Measurements from ENCODE around the gene SNAPC1.

SNAPC1 gene

DNA sequence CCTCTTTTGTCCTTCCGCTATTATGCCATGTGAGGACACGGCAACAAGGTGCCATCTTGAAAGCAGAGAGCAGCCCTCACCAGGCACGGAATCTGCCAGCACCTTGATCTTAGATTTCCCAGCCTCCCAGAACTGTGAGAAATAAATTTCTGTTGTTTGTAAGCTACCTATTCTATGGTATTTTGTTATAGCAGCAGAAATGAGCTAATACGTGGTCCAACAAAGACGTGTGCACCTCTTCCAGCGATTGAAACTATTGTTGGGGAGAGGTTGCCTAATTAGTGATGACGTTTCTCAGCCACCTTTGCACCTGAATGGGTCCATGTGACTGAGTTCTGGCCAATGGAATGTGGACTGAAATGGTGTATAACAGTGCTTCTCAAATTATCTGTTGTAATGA lies 2.3 kb upstream of the SNAPC1 start:
- TF ChIP-seq, protein P1, sequence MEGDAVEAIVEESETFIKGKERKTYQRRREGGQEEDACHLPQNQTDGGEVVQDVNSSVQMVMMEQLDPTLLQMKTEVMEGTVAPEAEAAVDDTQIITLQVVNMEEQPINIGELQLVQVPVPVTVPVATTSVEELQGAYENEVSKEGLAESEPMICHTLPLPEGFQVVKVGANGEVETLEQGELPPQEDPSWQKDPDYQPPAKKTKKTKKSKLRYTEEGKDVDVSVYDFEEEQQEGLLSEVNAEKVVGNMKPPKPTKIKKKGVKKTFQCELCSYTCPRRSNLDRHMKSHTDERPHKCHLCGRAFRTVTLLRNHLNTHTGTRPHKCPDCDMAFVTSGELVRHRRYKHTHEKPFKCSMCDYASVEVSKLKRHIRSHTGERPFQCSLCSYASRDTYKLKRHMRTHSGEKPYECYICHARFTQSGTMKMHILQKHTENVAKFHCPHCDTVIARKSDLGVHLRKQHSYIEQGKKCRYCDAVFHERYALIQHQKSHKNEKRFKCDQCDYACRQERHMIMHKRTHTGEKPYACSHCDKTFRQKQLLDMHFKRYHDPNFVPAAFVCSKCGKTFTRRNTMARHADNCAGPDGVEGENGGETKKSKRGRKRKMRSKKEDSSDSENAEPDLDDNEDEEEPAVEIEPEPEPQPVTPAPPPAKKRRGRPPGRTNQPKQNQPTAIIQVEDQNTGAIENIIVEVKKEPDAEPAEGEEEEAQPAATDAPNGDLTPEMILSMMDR (IDR thresholded peaks at IDR 0.05; ENCODE audit: low read depth, low read length), result no peak
- no peak overlapping the region for H3K4me3 ChIP-seq (ENCODE audit: low read depth, low read length)

DNA sequence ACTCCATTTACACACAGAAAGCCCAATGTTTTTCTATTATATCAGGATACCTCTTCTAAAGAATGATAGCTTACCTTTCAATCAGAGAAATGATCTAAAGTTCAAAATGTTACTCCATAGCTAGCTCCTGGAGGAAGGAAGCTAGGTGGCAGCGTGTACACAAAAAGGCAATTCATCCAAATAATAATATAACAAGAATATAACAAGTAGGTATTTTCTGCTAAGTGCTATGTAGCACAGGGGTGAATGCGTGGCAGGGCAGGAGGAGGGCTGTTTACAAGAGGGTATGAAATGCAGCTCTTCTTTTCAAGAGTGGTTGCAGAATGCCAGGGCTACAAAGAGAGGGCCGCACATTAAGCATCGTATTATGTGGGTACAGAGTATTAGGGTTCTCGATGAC lies 663 bp upstream of the SNAPC1 start:
- TF ChIP-seq, protein P1 (IDR thresholded peaks at IDR 0.05; ENCODE audit: low read depth, low read length), result no peak
- H3K4me3 ChIP-seq (ENCODE audit: low read depth, low read length), result peak overlapping the region; percentile 86

DNA sequence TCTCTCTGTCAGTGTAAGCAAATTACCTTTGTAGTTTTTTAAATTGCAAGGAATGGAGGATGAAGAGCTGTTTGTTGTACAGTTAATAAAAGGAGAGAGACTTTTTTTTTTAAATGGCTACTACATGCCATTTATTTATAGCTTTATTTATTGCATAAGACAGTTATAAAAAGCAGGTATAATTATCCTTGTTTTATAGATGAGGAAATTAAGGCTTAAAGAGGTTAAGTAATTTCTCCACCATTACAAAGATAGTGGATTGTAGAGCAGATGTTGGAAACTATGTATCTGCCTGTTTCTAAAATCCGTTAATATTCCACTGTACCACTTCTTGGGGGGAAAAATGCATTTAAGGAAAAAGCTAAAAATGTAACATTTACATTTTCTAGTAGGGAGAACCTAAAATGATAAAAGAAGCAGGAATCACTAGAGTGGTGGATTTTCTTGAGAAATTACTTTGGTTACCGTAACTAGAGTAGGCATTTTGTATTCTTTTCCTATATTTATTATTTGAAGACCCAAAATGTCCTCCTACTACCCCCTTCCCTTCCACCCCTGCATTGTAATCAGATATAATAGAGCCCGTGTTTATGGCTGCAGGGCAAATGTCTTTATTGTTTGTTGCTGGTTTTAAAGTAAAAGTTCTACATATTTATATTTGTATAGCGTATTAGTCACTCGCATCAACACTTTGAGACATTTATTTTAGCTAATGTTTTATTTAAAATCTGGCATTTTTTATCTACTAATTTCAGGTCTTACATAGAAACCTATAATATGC lies 2.3 kb downstream of the SNAPC1 start:
- H3K4me3 ChIP-seq (ENCODE audit: low read depth, low read length), result peak overlapping the region; percentile 86
- TF ChIP-seq, protein P1 (IDR thresholded peaks at IDR 0.05; ENCODE audit: low read depth, low read length), result no peak

DNA sequence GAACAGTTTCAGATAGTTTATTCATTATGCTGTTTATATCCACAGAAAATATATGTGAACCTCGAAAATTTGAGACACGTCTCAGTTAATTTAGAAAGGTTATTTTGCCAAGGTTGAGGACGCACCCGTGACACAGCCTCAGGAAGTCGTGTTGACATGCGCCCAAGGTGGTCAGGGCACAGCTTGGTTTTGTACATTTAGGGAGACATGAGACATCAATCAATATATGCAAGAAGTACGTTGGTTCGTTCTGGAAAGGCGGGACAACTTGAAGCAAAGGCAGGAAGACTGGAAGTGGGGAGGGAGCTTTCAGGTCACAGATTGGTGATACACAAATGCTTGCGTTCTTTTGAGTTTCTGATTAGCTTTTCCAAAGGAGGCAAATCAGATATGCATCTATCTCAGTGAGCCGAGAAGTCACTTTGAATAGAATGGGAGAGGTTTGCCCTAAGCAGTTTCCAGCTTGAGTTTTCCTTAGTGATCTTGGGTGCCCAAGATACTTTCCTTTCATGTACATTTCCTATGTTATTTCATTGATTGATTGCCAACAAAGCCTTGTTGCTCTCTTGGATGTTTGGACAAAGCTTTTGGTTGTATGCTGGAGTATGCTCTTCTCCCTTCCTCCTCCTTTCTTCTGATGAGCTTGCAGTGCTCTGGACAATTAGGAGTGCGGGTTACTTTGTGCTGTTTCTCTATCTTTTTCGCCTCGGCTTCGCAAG lies 3.2 kb downstream of the SNAPC1 start:
- H3K4me3 ChIP-seq (ENCODE audit: low read depth, low read length), result peak overlapping the region; percentile 86
- TF ChIP-seq, protein P1 (IDR thresholded peaks at IDR 0.05; ENCODE audit: low read depth, low read length), result no peak

DNA sequence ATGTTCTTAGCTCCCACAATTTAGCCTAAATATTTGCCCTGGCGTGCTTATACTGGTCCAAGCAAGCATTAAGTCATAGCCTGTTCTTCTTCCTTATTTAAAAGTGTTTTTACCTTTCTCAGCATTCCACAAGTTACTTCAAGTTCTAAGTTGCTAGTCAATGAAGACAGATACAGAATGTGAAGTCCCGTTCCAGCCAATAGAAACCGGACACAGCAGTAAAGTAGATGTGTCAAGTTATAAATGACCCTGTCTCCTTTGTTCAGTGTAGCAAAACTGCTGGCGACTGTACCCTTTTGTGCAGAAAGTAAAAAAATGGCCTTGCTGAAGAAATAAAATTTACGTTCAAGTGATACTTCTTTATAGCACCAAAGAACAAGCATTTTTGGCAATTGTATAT lies 3.9 kb downstream of the SNAPC1 start:
- H3K4me3 ChIP-seq (ENCODE audit: low read depth, low read length), result peak overlapping the region; percentile 86

DNA sequence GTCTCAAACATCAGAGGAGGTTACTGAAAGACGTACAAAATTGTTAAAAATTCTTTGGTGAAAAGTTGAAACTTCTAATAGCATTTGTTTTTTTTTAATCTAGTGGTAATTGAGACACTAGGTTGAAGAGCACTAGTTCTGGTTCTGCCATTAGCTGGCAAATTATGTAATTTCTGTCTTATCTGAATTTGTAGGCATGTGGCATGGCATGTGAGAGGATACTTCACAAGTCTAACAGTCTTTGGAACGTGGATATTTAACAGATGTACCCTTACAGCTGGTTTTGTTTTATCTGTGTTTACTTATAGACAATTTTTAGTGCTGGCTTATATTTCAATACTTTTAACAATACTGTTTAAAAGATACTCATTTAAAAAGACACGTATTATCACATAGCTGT lies 6.0 kb downstream of the SNAPC1 start:
- no peak overlapping the region for H3K4me3 ChIP-seq (ENCODE audit: low read depth, low read length)
- TF ChIP-seq, protein P1 (IDR thresholded peaks at IDR 0.05; ENCODE audit: low read depth, low read length), result no peak

More for the DNA sequence above, 3.9 kb downstream of the SNAPC1 start:
- TF ChIP-seq, protein P1 (IDR thresholded peaks at IDR 0.05; ENCODE audit: low read depth, low read length), result no peak

DNA sequence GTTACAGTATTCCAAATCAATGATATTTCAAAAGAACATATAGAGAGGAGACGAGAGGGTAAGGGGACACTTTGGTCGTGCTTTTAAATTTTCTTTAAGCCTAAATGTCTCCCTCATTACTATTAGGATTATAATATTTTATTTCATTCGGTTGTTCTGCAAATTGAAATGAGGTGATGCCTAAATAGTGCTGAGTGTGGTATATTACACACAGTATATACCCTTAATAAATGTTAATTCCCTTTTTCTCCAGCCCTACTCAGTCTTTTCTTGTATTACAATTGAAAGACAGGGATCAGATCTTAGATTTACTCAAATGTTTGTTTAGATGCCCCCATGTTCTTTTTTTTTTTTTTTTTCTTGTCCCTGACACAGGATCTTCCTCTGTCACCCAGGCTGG lies 7.7 kb downstream of the SNAPC1 start:
- no peak overlapping the region for H3K4me3 ChIP-seq (ENCODE audit: low read depth, low read length)
- TF ChIP-seq, protein P1 (IDR thresholded peaks at IDR 0.05; ENCODE audit: low read depth, low read length), result no peak
